GM21529 (cell line): ENCODE results near the gene GPR101.
"Not testable (repeated sequence)": the region's sequence is repeated elsewhere in the genome, so short reads cannot be mapped to it uniquely, and the experiment has no call there.

Experiments
- ATAC-seq: cut with Tn5 transposase; IDR thresholded peaks from one replicate; pipeline ENCODE4 v1.9.1; 2021; ENCODE audit not compliant: unreplicated experiment

The GPR101 gene

GRCh38 chrX:137031039-137031438 is 2.8 kb downstream of the GPR101 start:
- ATAC-seq: no peak

GRCh38 chrX:137028699-137029098 is 5.1 kb downstream of the GPR101 start:
- ATAC-seq: no peak

DNA sequence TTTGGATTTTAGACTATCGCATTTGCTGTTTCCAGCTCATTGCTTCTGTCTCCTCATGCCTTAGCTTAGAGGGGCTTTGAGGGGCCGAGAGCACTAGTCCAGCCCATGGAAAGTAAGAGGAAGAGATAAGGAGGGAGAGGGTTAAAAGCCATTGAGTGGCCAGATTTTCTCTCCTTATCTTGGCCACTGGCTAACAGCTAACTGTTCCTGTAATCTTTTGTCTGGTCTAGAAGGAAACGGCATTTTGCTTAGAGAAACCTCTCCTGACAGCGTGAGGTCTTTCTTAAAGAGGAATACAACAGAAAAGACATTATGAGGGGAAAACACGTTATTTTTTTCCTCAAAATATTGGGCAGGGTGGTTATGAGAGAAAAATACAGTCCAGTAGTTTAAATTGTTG is 7.9 kb downstream of the GPR101 start:
- ATAC-seq: no peak

DNA sequence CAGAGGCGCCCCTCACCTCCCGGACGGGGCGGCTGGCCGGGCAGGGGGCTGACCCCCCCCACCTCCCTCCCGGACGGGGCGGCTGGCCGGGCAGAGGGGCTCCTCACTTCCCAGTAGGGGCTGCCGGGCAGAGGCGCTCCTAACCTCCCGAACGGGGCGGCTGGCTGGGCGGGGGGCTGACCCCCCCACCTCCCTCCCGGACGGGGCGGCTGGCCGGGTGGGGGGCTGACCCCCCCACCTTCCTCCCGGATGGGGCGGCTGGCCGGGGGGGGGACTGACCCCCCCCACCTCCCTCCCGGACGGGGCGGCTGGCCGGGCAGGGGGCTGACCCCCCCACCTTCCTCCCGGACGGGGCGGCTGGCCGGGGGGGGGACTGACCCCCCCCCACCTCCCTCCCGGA is 33.6 kb downstream of the GPR101 start:
- ATAC-seq: not testable (repeated sequence)

DNA sequence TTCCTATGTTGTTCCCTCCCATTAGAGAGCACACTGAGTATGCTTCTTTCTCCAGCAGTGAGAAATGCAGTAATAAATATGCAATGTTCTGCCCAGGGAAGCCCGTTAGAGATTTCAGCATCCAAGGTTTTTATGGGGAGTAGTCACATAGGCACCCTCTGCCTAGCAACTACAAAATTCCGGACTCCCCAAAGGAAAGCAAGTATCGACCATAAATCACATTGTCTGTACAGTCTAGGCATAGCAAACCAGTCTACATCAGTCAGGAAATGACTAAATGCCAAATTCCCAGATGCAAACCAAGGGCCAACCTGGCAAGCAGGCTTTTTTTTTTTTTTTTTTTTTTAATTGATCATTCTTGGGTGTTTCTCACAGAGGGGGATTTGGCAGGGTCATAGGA is 34.8 kb downstream of the GPR101 start:
- ATAC-seq: no peak
